MCF 10A (cell line): Measurements from ENCODE around the gene BRAP. TPM values are rescaled to one million over a fixed set of nuclear protein-coding genes. Genes with fewer than 3 reads are reported as not detected.
"Not testable (repeated sequence)": the region's sequence is repeated elsewhere in the genome, so short reads cannot be mapped to it uniquely, and the experiment has no call there.

Experiments used
- BruUV-seq: library from RNA; stranded (reverse); fragments of 400-500 nt; replicated peaks from 2 replicates; lab custom pipeline; 2021; lab: Mats Ljungman, UMichigan
- CTCF ChIA-PET: fragments of 300-600 bp; sonication (Branson Sonifier 250); formaldehyde crosslinking; extraction: SDS; loops from one replicate; lab custom pipeline; 2021; ENCODE audit warnings: antibody characterized with exemption, inconsistent platforms; lab: Yijun Ruan, JAX
- POLR2A ChIA-PET: fragments of 300-600, 350-650 bp; sonication (Branson Sonifier 250); formaldehyde crosslinking; extraction: SDS; loops from one replicate; lab custom pipeline; 2020; ENCODE audit warnings: antibody characterized with exemption, inconsistent platforms; lab: Yijun Ruan, JAX
- DNase-seq: peaks from one replicate; pipeline ENCODE4 v3.0.0-alpha.2; 2018; ENCODE audit not compliant: unreplicated experiment
- H3K27ac Mint-ChIP-seq: one replicate; pipeline ENCODE4 v1.8.0; 2022; ENCODE audit warnings: mild to moderate bottlenecking, low read depth, mixed read lengths; ENCODE audit not compliant: unreplicated experiment
- H3K27me3 Mint-ChIP-seq: one replicate; pipeline ENCODE4 v1.8.0; 2022; ENCODE audit warnings: mixed read lengths; ENCODE audit not compliant: insufficient read depth, unreplicated experiment
- H3K36me3 Mint-ChIP-seq: one replicate; pipeline ENCODE4 v1.8.0; 2022; ENCODE audit warnings: mild to moderate bottlenecking, moderate library complexity, mixed read lengths; ENCODE audit not compliant: insufficient read depth, unreplicated experiment
- H3K4me1 Mint-ChIP-seq: one replicate; pipeline ENCODE4 v1.8.0; 2022; ENCODE audit warnings: mixed read lengths; ENCODE audit not compliant: insufficient read depth, unreplicated experiment
- H3K4me3 Mint-ChIP-seq: one replicate; pipeline ENCODE4 v1.8.0; 2022; ENCODE audit warnings: mild to moderate bottlenecking, moderate library complexity, mixed read lengths; ENCODE audit not compliant: unreplicated experiment
- H3K9me3 Mint-ChIP-seq: one replicate; pipeline ENCODE4 v1.8.0; 2022; ENCODE audit warnings: mixed read lengths; ENCODE audit not compliant: unreplicated experiment
- intact Hi-C: fragments of 100-400 bp; cut with micrococcal nuclease; formaldehyde crosslinking; loops from 2 replicates; pipeline ENCODE4 v1.14.1; 2022
- total RNA-seq: library from RNA; stranded (reverse); gene quantifications from 2 replicates; pipeline ENCODE4 v1.2.3, GENCODE V29; 2022
- TF ChIP-seq, protein P1 (sequence below): fragments of 200-600 bp; IDR thresholded peaks from one replicate; pipeline ENCODE4 v1.8.0; 2022; ENCODE audit warnings: antibody characterized with exemption, mild to moderate bottlenecking; ENCODE audit not compliant: unreplicated experiment

BRAP gene
- total RNA-seq, 1 experiment from 2014 or later: 24.4 TPM

DNA sequence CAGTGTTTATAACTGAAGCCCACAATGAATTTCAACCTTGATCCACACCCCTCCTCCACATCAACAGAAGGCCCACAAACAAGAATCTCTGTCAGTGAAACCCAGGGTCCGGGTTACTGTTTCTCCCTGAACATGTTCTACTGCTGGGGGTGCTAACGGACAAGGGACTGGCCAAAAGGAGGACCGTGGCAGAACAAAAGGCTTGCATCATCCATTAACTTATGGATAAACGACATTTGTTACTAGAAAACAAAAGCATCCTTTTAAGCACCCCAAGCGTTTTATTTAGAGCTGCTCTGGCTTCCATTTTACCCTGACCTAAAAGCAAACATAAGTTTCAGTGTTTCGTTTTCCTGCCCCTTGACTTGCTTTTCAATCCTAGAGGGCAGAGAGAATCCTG lies 32.2 kb downstream of the BRAP start:
- POLR2A ChIA-PET: interaction anchor here (1.2 to 2.6 kb wide), 2 partner anchors 11 to 33 kb away, joined by 3 to 7 read pairs; partner anchors contain the start of genes ACAD10 and BRAP
- no peaks in the 10 kb centered on the region for H3K9me3 Mint-ChIP-seq

DNA sequence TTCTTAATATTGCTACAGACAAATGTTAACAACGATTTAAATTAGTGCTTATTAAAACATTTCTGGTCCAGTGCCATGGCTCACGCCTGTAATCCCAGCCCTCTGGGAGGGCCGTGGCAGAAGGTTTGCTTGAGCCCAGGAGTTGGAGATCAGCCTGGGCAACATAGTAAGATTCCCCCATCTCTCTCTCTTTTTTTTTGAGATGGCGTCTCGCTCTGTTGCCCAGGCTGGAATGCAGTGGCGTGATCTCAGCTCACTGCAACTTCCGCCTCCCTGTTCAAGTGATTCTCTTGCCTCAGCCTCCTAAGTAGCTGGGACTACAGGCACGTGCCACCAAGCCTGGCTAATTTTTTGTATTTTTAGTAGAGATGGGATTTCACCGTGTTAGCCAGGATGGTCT lies 33.2 kb downstream of the BRAP start:
- POLR2A ChIA-PET: interaction anchor here (2.6 kb wide), 1 partner anchor 34 kb away, joined by 7 read pairs; the partner anchor contains the start of genes ACAD10 and BRAP
- intact Hi-C loops, H3K9me3 Mint-ChIP-seq, H3K4me3 Mint-ChIP-seq, H3K4me1 Mint-ChIP-seq, H3K27me3 Mint-ChIP-seq, H3K27ac Mint-ChIP-seq, DNase-seq, BruUV-seq, CTCF ChIA-PET: not testable (repeated sequence)
- peaks cover 79% of the 10 kb centered on the region for H3K36me3 Mint-ChIP-seq

More for the DNA sequence above, 32.2 kb downstream of the BRAP start:
- no peak overlapping the region for H3K27ac Mint-ChIP-seq
- TF ChIP-seq, protein P1, sequence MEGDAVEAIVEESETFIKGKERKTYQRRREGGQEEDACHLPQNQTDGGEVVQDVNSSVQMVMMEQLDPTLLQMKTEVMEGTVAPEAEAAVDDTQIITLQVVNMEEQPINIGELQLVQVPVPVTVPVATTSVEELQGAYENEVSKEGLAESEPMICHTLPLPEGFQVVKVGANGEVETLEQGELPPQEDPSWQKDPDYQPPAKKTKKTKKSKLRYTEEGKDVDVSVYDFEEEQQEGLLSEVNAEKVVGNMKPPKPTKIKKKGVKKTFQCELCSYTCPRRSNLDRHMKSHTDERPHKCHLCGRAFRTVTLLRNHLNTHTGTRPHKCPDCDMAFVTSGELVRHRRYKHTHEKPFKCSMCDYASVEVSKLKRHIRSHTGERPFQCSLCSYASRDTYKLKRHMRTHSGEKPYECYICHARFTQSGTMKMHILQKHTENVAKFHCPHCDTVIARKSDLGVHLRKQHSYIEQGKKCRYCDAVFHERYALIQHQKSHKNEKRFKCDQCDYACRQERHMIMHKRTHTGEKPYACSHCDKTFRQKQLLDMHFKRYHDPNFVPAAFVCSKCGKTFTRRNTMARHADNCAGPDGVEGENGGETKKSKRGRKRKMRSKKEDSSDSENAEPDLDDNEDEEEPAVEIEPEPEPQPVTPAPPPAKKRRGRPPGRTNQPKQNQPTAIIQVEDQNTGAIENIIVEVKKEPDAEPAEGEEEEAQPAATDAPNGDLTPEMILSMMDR: no peak
- no peak for DNase-seq
- H3K4me1 Mint-ChIP-seq: no peaks in the 10 kb centered on the region
- no peak overlapping the region for H3K4me3 Mint-ChIP-seq
- H3K36me3 Mint-ChIP-seq: peaks cover 78% of the 10 kb centered on the region
- no peaks in the 10 kb centered on the region for H3K27me3 Mint-ChIP-seq
- CTCF ChIA-PET: interaction anchor here (0.9 kb wide), 1 partner anchor 134 kb away, joined by 3 read pairs; no protein-coding TSS in a partner anchor
- BruUV-seq: no TSS peak
- intact Hi-C loops: no loop called here

- peaks cover 87% of the 10 kb centered on the region for H3K36me3 Mint-ChIP-seq
- intact Hi-C loops: no loop called here
Measured at GRCh38 chr12:111650912-111651311, 34.8 kb downstream of the BRAP start.

DNA sequence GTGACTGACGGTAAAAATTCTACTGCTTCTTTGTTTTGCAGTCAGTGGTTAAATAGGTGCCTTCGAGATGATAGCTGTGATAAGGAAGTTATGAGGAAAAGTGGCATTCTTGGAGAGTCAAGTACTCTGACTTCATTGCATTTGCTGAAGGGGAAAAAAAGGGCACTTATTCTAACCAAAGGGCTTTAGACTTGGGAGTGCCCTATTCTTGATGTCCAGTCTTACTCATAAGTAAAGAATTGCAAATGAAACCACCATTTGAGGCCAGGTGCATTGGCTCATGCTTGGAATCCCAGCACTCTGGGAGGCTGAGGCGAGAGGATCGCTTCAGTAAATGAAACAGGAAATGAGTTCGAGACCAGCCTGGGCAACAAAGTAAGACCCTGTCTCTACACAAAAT lies 40.3 kb downstream of the BRAP start:
- H3K27ac Mint-ChIP-seq: no peak overlapping the region
- no peak overlapping the region for H3K4me3 Mint-ChIP-seq
- BruUV-seq: no TSS peak
- no peak for DNase-seq
- POLR2A ChIA-PET: no interaction called here
- TF ChIP-seq, protein P1: no peak
- no peaks in the 10 kb centered on the region for H3K4me1 Mint-ChIP-seq
- H3K36me3 Mint-ChIP-seq: peaks cover 98% of the 10 kb centered on the region
- CTCF ChIA-PET: interaction anchor here (1.0 to 2.3 kb wide), 2 partner anchors 29 to 116 kb away, joined by 3 to 7 read pairs; no protein-coding TSS in a partner anchor
- intact Hi-C loops: no loop called here
- H3K27me3 Mint-ChIP-seq: no peaks in the 10 kb centered on the region
- no peaks in the 10 kb centered on the region for H3K9me3 Mint-ChIP-seq

More at GRCh38 chr12:111650912-111651311, 34.8 kb downstream of the BRAP start:
- Mint-ChIP-seq H3K4me1 (no peaks in the 10 kb centered on the region), H3K27me3 (no peaks in the 10 kb centered on the region), H3K9me3 (no peaks in the 10 kb centered on the region), H3K27ac (no peak overlapping the region), H3K4me3 (no peak overlapping the region)
- ChIA-PET CTCF (interaction anchor here (0.6 kb wide), 1 partner anchor 642 kb away, joined by 3 read pairs; no protein-coding TSS in a partner anchor), POLR2A (no interaction called here)
- BruUV-seq: no TSS peak
- no peak for DNase-seq
- TF ChIP-seq, protein P1: no peak
